SHP77 treated with DMSO at 0.1 percent for 48 hours (cell line): ENCODE measurements around the gene EXOC4.

Experiments used
- DNase-seq: peaks from one replicate; lab custom pipeline; 2025; lab: John Stamatoyannopoulos, UW

EXOC4 gene

GRCh38 chr7:133540096-133540860 is 287.4 kb downstream of the EXOC4 start:
- no peak for DNase-seq

GRCh38 chr7:133542209-133542780 is 289.4 kb downstream of the EXOC4 start:
- no peak for DNase-seq

GRCh38 chr7:133543657-133544056 is 290.8 kb downstream of the EXOC4 start:
- DNase-seq: no peak

- no peak for DNase-seq
These were observed 292.7 kb downstream of the EXOC4 start for GRCh38 chr7:133545618-133546017.

GRCh38 chr7:133547981-133548380 is 295.1 kb downstream of the EXOC4 start:
- no peak for DNase-seq

GRCh38 chr7:133549633-133550032 is 296.8 kb downstream of the EXOC4 start:
- DNase-seq: no peak

- DNase-seq: no peak
These were observed 297.3 kb downstream of the EXOC4 start for GRCh38 chr7:133550145-133550544.

- no peak for DNase-seq
These were observed 297.9 kb downstream of the EXOC4 start for GRCh38 chr7:133550811-133551210.

GRCh38 chr7:133551466-133551865 is 298.6 kb downstream of the EXOC4 start:
- no peak for DNase-seq

GRCh38 chr7:133552079-133552478 is 299.2 kb downstream of the EXOC4 start:
- no peak for DNase-seq

GRCh38 chr7:133554330-133554729 is 301.5 kb downstream of the EXOC4 start:
- DNase-seq: no peak

- no peak for DNase-seq
These were observed 303.2 kb downstream of the EXOC4 start for GRCh38 chr7:133556048-133556447.

- DNase-seq: no peak
These were observed 303.7 kb downstream of the EXOC4 start for GRCh38 chr7:133556553-133556952.

- no peak for DNase-seq
These were observed 308.0 kb downstream of the EXOC4 start for GRCh38 chr7:133560900-133561299.

- DNase-seq: no peak
These were observed 308.5 kb downstream of the EXOC4 start for GRCh38 chr7:133561396-133561795.

- no peak for DNase-seq
These were observed 309.7 kb downstream of the EXOC4 start for GRCh38 chr7:133562621-133563020.

- no peak for DNase-seq
These were observed 310.4 kb downstream of the EXOC4 start for GRCh38 chr7:133563251-133563650.

- no peak for DNase-seq
These were observed 311.6 kb downstream of the EXOC4 start for GRCh38 chr7:133564484-133564883.

- DNase-seq: no peak
These were observed 315.7 kb downstream of the EXOC4 start for GRCh38 chr7:133568544-133568943.

GRCh38 chr7:133570321-133570720 is 317.4 kb downstream of the EXOC4 start:
- no peak for DNase-seq

- DNase-seq: no peak
These were observed 318.2 kb downstream of the EXOC4 start for GRCh38 chr7:133571076-133571475.

- DNase-seq: no peak
These were observed 319.2 kb downstream of the EXOC4 start for GRCh38 chr7:133572087-133572486.

GRCh38 chr7:133572843-133573242 is 320.0 kb downstream of the EXOC4 start:
- DNase-seq: no peak
